ENCODE measurements around the gene HRC.

DNA sequence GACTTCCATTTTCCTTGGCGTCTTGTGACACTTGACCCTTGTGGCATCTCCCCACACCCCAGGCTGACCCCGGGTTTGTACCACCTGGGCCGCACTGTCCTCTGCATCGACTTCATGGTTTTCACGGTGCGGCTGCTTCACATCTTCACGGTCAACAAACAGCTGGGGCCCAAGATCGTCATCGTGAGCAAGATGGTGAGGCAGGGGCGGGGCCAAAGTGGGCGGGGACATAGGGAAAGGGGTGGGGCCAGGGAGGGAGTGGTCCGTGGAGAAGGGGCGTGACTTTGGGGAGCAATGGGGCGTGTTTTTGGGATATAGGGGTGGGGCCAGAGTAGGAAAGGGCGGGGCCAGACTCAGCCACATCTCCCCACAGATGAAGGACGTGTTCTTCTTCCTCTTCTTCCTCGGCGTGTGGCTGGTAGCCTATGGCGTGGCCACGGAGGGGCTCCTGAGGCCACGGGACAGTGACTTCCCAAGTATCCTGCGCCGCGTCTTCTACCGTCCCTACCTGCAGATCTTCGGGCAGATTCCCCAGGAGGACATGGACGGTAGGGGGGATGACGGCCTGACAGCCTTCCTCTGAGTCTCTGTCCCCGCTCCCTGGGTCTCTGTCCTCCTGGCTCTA lies 45.2 kb upstream of the HRC start:
- TF ChIP-seq, protein P1, sequence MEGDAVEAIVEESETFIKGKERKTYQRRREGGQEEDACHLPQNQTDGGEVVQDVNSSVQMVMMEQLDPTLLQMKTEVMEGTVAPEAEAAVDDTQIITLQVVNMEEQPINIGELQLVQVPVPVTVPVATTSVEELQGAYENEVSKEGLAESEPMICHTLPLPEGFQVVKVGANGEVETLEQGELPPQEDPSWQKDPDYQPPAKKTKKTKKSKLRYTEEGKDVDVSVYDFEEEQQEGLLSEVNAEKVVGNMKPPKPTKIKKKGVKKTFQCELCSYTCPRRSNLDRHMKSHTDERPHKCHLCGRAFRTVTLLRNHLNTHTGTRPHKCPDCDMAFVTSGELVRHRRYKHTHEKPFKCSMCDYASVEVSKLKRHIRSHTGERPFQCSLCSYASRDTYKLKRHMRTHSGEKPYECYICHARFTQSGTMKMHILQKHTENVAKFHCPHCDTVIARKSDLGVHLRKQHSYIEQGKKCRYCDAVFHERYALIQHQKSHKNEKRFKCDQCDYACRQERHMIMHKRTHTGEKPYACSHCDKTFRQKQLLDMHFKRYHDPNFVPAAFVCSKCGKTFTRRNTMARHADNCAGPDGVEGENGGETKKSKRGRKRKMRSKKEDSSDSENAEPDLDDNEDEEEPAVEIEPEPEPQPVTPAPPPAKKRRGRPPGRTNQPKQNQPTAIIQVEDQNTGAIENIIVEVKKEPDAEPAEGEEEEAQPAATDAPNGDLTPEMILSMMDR (IDR thresholded peaks at IDR 0.05): no peak
- TF ChIP-seq POLR2A (IDR thresholded peaks at IDR 0.05): no peak
